ENCODE data around the gene SMG5.
"Not testable (repeated sequence)": the region's sequence is repeated elsewhere in the genome, so short reads cannot be mapped to it uniquely, and the experiment has no call there.

Gene SMG5

DNA sequence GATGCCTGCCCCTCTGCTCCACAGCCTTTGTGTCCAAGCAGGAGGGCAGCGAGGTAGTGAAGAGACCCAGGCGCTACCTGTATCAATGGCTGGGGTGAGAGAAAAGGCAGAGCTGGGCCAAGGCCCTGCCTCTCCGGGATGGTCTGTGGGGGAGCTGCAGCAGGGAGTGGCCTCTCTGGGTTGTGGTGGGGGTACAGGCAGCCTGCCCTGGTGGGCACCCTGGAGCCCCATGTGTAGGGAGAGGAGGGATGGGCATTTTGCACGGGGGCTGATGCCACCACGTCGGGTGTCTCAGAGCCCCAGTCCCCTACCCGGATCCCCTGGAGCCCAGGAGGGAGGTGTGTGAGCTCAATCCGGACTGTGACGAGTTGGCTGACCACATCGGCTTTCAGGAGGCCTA is 39.9 kb downstream of the SMG5 start:
- DNase-seq, result no peak

DNA sequence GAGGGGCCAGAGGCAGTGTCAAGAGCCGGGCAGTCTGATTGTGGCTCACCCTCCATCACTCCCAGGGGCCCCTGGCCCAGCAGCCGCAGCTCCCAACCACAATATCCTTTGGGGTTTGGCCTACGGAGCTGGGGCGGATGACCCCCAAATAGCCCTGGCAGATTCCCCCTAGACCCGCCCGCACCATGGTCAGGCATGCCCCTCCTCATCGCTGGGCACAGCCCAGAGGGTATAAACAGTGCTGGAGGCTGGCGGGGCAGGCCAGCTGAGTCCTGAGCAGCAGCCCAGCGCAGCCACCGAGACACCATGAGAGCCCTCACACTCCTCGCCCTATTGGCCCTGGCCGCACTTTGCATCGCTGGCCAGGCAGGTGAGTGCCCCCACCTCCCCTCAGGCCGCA is 40.7 kb downstream of the SMG5 start, which contains the start of gene BGLAP:
TSS of gene BGLAP (plus strand) at position 259 of the 400 bp plus-strand sequence. CDS start at position 307, 48 bp downstream.
- no peak for DNase-seq

DNA sequence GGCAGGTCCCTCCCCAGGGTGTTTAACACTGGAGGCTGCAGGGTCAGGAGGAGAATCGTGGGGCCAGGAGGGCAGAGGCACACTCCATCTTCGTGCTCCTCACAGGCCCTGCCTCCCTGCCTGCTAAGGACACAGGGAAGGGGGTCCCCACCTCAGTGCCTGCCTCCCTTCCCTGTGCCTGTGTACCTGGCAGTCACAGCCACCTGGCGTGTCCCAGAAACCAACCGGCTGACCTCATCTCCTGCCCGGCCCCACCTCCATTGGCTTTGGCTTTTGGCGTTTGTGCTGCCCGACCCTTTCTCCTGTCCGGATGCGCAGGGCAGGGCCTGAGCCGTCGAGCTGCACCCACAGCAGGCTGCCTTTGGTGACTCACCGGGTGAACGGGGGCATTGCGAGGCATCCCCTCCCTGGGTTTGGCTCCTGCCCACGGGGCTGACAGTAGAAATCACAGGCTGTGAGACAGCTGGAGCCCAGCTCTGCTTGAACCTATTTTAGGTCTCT is 41.3 kb downstream of the SMG5 start:
- DNase-seq, result peak; percentile 74

DNA sequence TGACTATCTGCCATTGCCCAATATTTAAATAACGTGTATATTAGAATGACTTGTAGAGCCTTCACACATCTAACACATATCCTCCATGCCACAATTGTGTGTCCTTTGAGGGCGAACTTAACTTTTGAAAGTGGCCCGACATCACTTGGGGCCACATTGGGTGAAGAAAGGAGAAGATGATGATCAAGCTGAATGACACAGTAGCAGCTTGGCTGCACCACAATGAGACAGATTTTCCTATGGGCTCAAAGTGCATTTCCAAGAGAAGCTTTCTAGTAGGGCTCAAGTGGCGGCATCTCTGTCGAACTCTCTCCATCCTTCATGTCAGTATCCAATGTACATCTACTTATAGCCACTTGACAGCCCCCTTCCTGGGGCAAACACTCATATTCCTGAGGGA is 44.4 kb downstream of the SMG5 start:
- no peak for DNase-seq

GRCh38 chr1:156236164-156236563 is 46.5 kb downstream of the SMG5 start:
- DNase-seq, result no peak

- peak; percentile 87 for DNase-seq
These were observed 49.0 kb downstream of the SMG5 start for GRCh38 chr1:156233426-156234127.

- DNase-seq, result no peak
These were observed 50.3 kb downstream of the SMG5 start for GRCh38 chr1:156232201-156232894.

GRCh38 chr1:156230473-156230837 is 52.2 kb downstream of the SMG5 start:
- no peak for DNase-seq

DNA sequence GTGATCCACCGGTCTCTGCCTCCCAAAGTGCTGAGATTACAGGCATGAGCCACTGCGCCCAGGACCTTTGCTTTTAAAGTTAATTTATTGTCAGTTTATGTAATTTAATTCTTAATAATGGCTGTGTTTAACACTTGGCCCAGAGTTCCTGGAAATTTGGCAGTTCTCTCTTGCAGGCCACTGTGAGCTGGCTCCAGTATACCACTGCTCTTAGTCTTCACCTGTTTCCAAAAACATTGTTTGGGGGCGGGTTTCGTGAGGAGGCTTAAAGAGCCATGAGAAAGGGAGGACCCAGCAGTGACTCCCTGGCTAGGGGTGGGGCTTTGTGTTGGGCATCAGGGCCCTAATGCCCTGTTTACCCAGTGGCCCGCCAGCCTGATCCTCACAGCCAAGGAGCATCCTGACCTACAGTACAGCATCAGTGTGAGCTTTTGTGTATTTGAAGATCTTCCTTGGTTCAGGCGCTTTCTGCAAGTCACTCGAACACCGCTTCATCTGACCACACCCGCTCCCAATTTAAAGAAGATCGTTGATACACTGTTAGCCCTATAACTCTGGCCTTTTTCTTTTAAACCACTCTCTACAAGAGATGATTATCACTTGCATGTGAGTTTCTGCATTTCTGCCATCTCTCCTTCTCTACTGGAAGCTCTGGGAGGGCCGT is 52.7 kb downstream of the SMG5 start:
- no peak for DNase-seq

GRCh38 chr1:156228501-156228900 is 54.1 kb downstream of the SMG5 start:
- no peak for DNase-seq

DNA sequence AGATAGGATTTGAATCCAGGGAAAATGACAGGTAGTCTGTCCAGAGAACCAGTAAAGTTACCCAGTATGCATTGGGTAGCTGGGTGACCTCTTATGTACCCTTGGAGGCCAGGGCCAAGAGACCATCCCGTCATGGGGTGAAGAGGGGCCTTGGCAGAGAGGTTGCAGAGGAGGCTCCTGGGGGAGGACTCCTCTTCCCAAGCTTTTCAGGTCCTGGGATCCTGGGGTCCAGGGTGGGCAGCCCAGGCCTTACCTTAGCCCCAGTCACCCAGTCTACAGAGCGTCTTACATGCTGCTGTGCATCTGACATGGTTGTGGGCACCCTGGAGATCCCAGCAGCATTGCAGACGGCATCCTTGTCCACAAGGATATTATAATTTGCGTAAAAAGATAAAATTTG is 55.8 kb downstream of the SMG5 start:
- no peak for DNase-seq

DNA sequence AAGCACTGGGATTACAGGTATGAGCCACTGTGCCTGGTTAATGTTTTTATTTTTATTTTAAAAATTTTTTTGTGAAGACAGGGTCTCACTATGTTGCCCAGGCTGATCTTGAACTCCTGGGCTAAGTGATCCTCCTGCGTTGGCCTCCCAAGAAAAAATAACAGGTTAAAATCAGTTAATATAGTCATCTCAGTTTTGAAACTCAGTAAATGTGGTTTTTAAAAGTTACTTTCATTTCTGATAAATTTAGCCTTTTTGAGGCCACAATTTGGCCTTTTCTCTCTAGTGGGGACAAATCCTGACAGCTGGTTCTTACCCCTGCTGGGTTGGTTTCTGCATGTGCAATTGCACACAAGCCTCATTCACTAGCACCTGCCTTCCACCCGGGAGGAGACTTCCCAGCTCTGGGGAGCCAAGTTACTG is 56.5 kb downstream of the SMG5 start:
- no peak for DNase-seq

- DNase-seq, result no peak
These were observed 57.0 kb downstream of the SMG5 start for GRCh38 chr1:156225677-156226014.

- no peak for DNase-seq
These were observed 60.5 kb downstream of the SMG5 start for GRCh38 chr1:156221986-156222692.

DNA sequence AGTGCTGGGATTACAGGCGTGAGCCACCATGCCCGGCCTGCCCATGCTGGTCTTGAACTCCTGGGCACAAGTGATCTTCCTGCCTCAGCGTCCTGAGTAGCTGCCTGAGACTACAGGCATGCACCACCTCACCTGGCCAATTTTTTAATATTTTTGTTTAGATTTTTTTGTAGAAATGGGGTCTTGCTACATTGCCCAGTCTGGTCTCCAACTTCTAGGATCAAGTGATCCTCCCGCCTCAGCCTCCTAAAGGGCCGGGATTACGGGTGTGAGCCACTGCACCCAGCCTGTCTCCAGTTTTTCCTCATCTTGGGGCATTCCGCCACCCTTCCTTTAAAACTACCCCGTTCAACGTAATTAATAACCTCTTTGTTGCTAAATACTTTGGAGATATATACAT is 62.4 kb downstream of the SMG5 start:
- DNase-seq, result no peak

GRCh38 chr1:156217871-156218270 is 64.8 kb downstream of the SMG5 start:
- DNase-seq, result no peak

GRCh38 chr1:156216361-156217086 is 66.1 kb downstream of the SMG5 start:
- DNase-seq, result not testable (repeated sequence)

DNA sequence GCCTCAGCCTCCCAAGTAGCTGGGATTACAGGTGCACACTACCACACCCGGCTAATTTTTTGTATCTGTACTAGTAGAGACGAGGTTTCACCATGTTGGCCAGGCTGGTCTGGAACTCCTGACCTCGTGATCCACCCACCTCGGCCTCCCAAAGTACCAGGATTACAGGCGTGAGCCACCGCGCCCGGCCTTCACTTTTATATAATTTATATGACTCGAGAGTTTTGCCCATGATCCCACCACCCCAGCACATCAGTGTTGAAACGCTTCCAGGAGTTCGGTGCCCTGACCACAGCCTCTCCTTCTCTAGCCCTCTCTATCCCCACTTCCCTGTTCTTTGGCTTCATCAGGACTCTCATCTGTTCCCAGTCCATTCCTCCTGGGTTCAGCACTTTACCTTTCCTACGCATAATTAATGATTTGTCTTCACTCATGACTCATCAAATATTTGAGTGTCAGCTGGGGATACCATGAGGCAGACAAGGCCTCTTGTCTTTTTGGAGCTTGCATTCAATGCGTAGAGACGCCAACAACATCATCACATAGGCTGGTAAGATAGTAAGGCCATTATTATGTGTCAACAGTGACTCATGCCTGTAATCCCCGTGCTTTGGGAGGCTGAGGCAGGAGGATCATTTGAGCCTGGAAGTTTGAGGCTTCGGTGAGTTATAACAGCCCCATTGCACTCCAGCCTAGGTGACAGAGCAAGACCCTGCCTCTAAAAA is 68.4 kb downstream of the SMG5 start:
- DNase-seq, result peak; percentile 59

- no peak for DNase-seq
These were observed 69.0 kb downstream of the SMG5 start for GRCh38 chr1:156213644-156213966.

GRCh38 chr1:156212833-156213643 is 69.6 kb downstream of the SMG5 start, which contains the start of gene PMF1:
PMF1 (plus strand) TSS chr1:156213007; CDS start chr1:156213016, 9 bp downstream.
- DNase-seq, result peak; percentile 97

DNA sequence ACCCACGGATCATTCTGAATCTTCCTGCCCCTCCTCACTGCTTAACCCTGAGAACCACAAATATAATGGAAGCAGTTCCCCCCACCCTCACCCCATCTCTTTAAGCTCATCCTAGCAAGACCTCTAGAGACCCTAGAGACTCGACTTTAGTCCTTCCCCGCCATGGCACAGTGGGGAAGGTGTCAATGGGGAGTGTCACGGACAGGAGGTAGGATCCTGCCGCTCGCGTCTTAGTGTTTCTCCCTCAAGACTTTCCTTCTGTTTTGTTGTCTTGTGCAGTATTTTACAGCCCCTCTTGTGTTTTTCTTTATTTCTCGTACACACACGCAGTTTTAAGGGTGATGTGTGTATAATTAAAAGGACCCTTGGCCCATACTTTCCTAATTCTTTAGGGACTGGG is 70.5 kb downstream of the SMG5 start:
- no peak for DNase-seq
